ENCODE data around the gene OR6C2.

- no peak for TF ChIP-seq CTCF (IDR thresholded peaks at IDR 0.05; ENCODE audit: insufficient read depth, low read length)
- peak; percentile 39 for TF ChIP-seq SPI1 (IDR thresholded peaks at IDR 0.05; ENCODE audit: borderline replicate concordance, low read depth)
- no peak for TF ChIP-seq REST (IDR thresholded peaks at IDR 0.05; ENCODE audit: insufficient replicate concordance, low read depth)
- no peak for TF ChIP-seq POLR2AphosphoS5 (IDR thresholded peaks at IDR 0.05; ENCODE audit: low read depth)
These were observed 15.3 kb upstream of the OR6C2 start for GRCh38 chr12:55428331-55429243.
